Endodermal cell (in vitro differentiated cells): ENCODE data around the gene GFOD2. TPM values are rescaled to one million over a fixed set of nuclear protein-coding genes. Genes with fewer than 3 reads are reported as not detected.

Source experiments
- DNase-seq: peaks from one replicate; pipeline ENCODE4 v3.0.0-alpha.2; 2017
- H3K27ac ChIP-seq: 2 replicates; pipeline ENCODE4 v1.5.1; 2013; ENCODE audit warnings: mild to moderate bottlenecking, low read depth, low read length, moderate library complexity
- H3K27me3 ChIP-seq: 2 replicates; pipeline ENCODE4 v1.6.1; 2013; ENCODE audit warnings: mild to moderate bottlenecking, low read length, moderate library complexity; ENCODE audit not compliant: insufficient read depth, control insufficient read depth, poor library complexity, severe bottlenecking
- H3K36me3 ChIP-seq: 2 replicates; pipeline ENCODE4 v1.7.0; 2013; ENCODE audit warnings: mild to moderate bottlenecking, low read length, moderate library complexity; ENCODE audit not compliant: control insufficient read depth, insufficient read depth
- H3K4me1 ChIP-seq: one replicate; pipeline ENCODE4 v1.7.0; 2013; ENCODE audit warnings: low read length; ENCODE audit not compliant: control insufficient read depth, insufficient read depth
- H3K4me3 ChIP-seq: 2 replicates; pipeline ENCODE4 v1.5.1; 2013; ENCODE audit warnings: mild to moderate bottlenecking, low read length, moderate library complexity
- H3K9ac ChIP-seq: 2 replicates; pipeline ENCODE4 v1.6.1; 2013; ENCODE audit warnings: mild to moderate bottlenecking, low read length, moderate library complexity; ENCODE audit not compliant: poor library complexity, severe bottlenecking; ENCODE audit errors: extremely low read depth
- H3K9me3 ChIP-seq: 2 replicates; pipeline ENCODE4 v1.6.1; 2013; ENCODE audit warnings: mild to moderate bottlenecking, low read length, moderate library complexity; ENCODE audit not compliant: control insufficient read depth
- H3K27ac Mint-ChIP-seq: 2 replicates; pipeline ENCODE4 v1.8.0; 2020; ENCODE audit warnings: mixed read lengths
- H3K27me3 Mint-ChIP-seq: 2 replicates; pipeline ENCODE4 v1.8.0; 2021; ENCODE audit warnings: mild to moderate bottlenecking, mixed read lengths; ENCODE audit not compliant: insufficient read depth
- H3K36me3 Mint-ChIP-seq: 2 replicates; pipeline ENCODE4 v1.8.0; 2020; ENCODE audit warnings: low read depth, mixed read lengths
- H3K4me1 Mint-ChIP-seq: 2 replicates; pipeline ENCODE4 v1.8.0; 2020; ENCODE audit warnings: mixed read lengths
- H3K4me3 Mint-ChIP-seq: 2 replicates; pipeline ENCODE4 v1.8.0; 2020; ENCODE audit warnings: mild to moderate bottlenecking, moderate library complexity, mixed read lengths
- H3K9me3 Mint-ChIP-seq: 2 replicates; pipeline ENCODE4 v1.8.0; 2020; ENCODE audit warnings: mild to moderate bottlenecking, mixed read lengths
- WGBS, 2 experiments: methylation state at CpG; one replicate each; pipeline versions ENCODE4 v1.1.5 to v1.1.7; 2013; ENCODE audit warnings: missing lambda C conversion rate in 2 of 2, mixed read lengths in 1 of 2; ENCODE audit not compliant: insufficient coverage in 1 of 2, insufficient read length in 1 of 2; 5-methylcytosine and 5-hydroxymethylcytosine counted together
- total RNA-seq, 2 donors: library from RNA; stranded (reverse); fragmentation: NEBNext Ultra II Directional in 1 of 2; extraction: Animal tissue kit (Norgen Biotek cat#: 25700) in 1 of 2; gene quantifications; 2 replicates in 1 of 2; 3 replicates in 1 of 2; pipeline ENCODE4 v1.2.1, GENCODE V29; 2021
- TF ChIP-seq, protein P1 (sequence below): fragments of 200-600 bp; sonication (generic); conservative IDR thresholded peaks from 2 replicates; pipeline ENCODE4 v1.5.0; 2021; ENCODE audit warnings: antibody characterized with exemption, mild to moderate bottlenecking

GFOD2 gene
- total RNA-seq, 2 donors from 2014 or later = 18.2 to 21.2 TPM

DNA sequence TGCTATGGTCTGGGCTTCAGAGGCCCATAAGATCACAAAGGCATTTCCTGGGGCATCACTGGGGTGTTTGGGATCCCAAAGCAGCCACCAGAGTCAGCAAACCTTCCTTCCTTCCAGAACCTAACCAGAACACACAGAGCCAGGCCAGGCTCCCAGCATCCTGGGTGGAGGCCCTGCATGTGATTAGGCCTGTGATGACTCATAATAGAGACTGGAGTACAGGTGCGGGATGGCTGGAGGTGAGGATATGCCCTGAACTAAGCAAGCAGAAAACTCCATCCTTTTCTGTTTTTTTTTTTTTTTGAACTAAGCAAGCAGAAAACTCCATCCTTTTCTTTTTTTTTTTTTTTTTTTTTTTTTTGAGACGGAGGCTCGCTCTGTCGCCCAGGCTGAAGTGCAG is 17.7 kb upstream of the GFOD2 start:
- H3K27me3 ChIP-seq = no peaks in the 10 kb centered on the region
- H3K27ac Mint-ChIP-seq = peak overlapping the region; percentile 48

GRCh38 chr16:67734731-67735201 is 15.7 kb upstream of the GFOD2 start:
- peaks cover 22% of the 10 kb centered on the region for H3K36me3 ChIP-seq
- no peak overlapping the region for H3K27ac Mint-ChIP-seq
- no peaks in the 10 kb centered on the region for H3K27me3 ChIP-seq

More for the DNA sequence above, 17.7 kb upstream of the GFOD2 start:
- DNase-seq = no peak
- no peaks in the 10 kb centered on the region for H3K9me3 ChIP-seq
- no peak overlapping the region for H3K4me3 ChIP-seq
- Mint-ChIP-seq H3K4me3 (no peak overlapping the region), H3K9me3 (no peaks in the 10 kb centered on the region), H3K36me3 (peaks cover 41% of the 10 kb centered on the region), H3K4me1 (no peaks in the 10 kb centered on the region), H3K27me3 (no peaks in the 10 kb centered on the region)
- no peak overlapping the region for H3K9ac ChIP-seq
- H3K27ac ChIP-seq = no peak overlapping the region
- H3K36me3 ChIP-seq = peaks cover 25% of the 10 kb centered on the region
- TF ChIP-seq, protein P1, sequence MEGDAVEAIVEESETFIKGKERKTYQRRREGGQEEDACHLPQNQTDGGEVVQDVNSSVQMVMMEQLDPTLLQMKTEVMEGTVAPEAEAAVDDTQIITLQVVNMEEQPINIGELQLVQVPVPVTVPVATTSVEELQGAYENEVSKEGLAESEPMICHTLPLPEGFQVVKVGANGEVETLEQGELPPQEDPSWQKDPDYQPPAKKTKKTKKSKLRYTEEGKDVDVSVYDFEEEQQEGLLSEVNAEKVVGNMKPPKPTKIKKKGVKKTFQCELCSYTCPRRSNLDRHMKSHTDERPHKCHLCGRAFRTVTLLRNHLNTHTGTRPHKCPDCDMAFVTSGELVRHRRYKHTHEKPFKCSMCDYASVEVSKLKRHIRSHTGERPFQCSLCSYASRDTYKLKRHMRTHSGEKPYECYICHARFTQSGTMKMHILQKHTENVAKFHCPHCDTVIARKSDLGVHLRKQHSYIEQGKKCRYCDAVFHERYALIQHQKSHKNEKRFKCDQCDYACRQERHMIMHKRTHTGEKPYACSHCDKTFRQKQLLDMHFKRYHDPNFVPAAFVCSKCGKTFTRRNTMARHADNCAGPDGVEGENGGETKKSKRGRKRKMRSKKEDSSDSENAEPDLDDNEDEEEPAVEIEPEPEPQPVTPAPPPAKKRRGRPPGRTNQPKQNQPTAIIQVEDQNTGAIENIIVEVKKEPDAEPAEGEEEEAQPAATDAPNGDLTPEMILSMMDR = no peak
- 97 to 100% methylated on average over 2 to 4 of the region's 4 CpGs for WGBS, 2 experiments
- no peaks in the 10 kb centered on the region for H3K4me1 ChIP-seq

GRCh38 chr16:67733734-67734470 is 14.8 kb upstream of the GFOD2 start:
- H3K27me3 ChIP-seq = no peaks in the 10 kb centered on the region
- peaks cover 23% of the 10 kb centered on the region for H3K36me3 ChIP-seq
- H3K9me3 Mint-ChIP-seq = no peaks in the 10 kb centered on the region
- no peaks in the 10 kb centered on the region for H3K4me1 Mint-ChIP-seq
- no peak overlapping the region for H3K9ac ChIP-seq
- H3K36me3 Mint-ChIP-seq = peaks cover 38% of the 10 kb centered on the region
- no peak overlapping the region for H3K4me3 ChIP-seq
- no peak overlapping the region for H3K27ac ChIP-seq
- 91 to 98% methylated on average over 5 of the region's 5 CpGs for WGBS, 2 experiments
- DNase-seq = no peak
- H3K4me3 Mint-ChIP-seq = no peak overlapping the region
- TF ChIP-seq, protein P1 = no peak
- no peaks in the 10 kb centered on the region for H3K4me1 ChIP-seq
- H3K27ac Mint-ChIP-seq = no peak overlapping the region
- no peaks in the 10 kb centered on the region for H3K27me3 Mint-ChIP-seq
- H3K9me3 ChIP-seq = no peaks in the 10 kb centered on the region

More at GRCh38 chr16:67734731-67735201, 15.7 kb upstream of the GFOD2 start:
- DNase-seq = no peak
- Histone ChIP-seq H3K4me3 (no peak overlapping the region), H3K27ac (no peak overlapping the region), H3K4me1 (no peaks in the 10 kb centered on the region), H3K9ac (no peak overlapping the region), H3K9me3 (no peaks in the 10 kb centered on the region)
- WGBS, 2 experiments = 91 to 92% methylated on average over 5 to 9 of the region's 9 CpGs
- TF ChIP-seq, protein P1 = no peak
- Mint-ChIP-seq H3K9me3 (no peaks in the 10 kb centered on the region), H3K4me3 (no peak overlapping the region), H3K4me1 (no peaks in the 10 kb centered on the region), H3K36me3 (peaks cover 41% of the 10 kb centered on the region), H3K27me3 (no peaks in the 10 kb centered on the region)
